NCI-H1694 (cell line): ENCODE data around the gene MCUB.
"Not testable (repeated sequence)": the region's sequence is repeated elsewhere in the genome, so short reads cannot be mapped to it uniquely, and the experiment has no call there.

Experiments
- DNase-seq: peaks from one replicate; lab custom pipeline; 2025; lab: John Stamatoyannopoulos, UW

The MCUB gene

GRCh38 chr4:109559983-109560686 lies at the start of gene MCUB:
Gene MCUB, plus strand, starts transcription at chr4:109560246. Its CDS starts 92 bp downstream, at chr4:109560338.
- peak; percentile 5 for DNase-seq

DNA sequence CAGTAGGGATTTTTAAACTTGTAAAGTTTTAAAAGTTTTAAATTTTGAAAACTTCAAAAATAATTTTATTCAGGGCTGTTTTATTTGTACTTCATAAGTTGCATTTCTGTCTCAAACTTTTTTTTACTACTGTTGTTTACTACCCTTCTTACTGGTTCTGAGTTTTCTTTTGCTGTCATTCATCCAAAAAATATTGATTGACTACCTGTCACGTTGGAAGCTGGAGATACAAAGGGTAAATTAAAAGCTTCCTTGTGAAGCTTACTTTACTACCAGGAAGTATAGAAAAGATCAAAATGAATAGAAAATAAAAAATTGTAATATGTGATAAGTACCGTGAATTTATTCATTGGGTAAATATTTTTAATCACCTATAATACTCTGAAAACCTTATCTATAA lies 49.4 kb upstream of the MCUB start:
- DNase-seq = no peak

GRCh38 chr4:109511414-109511813 lies 48.6 kb upstream of the MCUB start:
- DNase-seq = no peak

DNA sequence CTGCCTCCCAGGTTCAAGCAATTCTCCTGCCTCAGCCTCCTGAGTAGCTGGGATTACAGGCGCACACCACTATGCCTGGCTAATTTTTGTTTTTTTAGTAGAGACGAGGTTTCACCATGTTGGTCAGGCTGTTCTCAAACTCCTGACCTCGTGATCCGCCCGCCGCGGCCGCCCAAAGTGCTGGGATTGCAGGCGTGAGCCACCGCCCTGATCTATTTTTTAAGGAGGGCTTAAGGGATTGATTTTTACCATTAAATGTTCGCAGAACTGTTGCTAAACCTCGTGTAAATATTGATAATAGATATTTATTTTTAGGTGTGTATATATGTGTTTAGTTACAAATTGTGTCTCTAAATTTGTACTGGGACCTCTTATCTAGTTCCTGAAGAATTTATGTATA lies 46.7 kb upstream of the MCUB start:
- not testable (repeated sequence) for DNase-seq

DNA sequence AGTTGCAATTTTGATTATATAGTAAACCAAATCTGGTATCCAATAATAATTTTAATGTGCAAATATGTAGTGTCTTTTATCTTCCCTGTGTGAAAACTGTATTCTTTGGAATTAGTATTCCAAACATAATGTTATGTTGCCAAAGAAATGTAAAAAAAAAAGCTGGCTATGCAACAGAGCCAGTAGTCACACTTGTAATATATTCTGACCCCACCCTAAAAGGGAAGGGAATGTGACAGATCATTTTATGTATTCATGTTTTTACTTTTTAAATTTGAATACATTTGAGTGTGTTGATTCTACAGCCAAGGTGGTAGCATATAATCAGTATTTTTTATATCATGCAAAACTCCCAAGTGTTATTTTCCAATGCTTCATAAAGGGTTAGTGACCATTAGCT lies 27.9 kb upstream of the MCUB start:
- DNase-seq = no peak

DNA sequence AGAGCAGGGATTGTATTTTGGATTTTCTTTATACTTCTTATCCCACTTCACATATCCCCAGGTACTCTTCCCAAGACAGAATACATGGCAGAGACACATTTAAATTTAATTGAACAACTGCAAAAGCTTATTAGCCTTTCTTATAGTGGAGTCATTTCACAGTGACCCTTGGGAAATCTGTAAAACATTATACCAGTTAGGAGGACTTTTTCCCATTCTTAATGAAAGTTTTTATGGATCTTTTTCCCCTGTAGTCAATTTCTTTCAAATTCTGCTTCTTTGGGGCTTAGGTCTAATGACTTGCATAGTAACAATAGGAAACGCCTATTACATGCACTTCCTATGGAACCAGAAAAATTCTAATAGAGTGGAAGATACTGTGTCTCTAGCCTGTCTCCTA lies 14.6 kb upstream of the MCUB start:
- DNase-seq = no peak

- DNase-seq = no peak
Measured at GRCh38 chr4:109547394-109547793, 12.7 kb upstream of the MCUB start.

GRCh38 chr4:109548655-109549054 lies 11.4 kb upstream of the MCUB start:
- DNase-seq = no peak

- DNase-seq = no peak
Measured at GRCh38 chr4:109552237-109552636, 7.8 kb upstream of the MCUB start.

DNA sequence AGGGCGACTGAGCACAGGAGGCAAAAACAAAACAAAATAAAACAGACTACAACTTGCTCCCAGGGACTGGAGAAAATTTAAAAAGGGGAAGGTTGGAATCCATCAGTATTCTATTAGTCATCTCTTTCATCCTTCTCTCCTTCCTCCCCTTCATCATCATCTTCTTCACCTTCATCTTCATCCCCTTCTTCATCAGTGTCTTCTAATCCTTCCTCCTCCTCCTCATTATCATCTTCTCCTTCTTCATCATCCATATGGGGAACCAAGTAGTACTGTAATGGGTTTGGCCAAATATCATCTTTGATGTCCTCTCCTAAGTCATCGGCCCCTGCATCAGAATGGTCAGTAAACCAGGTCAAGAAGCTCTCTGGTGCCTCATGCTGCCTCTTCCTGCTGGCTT lies 6.9 kb upstream of the MCUB start:
- DNase-seq = no peak

DNA sequence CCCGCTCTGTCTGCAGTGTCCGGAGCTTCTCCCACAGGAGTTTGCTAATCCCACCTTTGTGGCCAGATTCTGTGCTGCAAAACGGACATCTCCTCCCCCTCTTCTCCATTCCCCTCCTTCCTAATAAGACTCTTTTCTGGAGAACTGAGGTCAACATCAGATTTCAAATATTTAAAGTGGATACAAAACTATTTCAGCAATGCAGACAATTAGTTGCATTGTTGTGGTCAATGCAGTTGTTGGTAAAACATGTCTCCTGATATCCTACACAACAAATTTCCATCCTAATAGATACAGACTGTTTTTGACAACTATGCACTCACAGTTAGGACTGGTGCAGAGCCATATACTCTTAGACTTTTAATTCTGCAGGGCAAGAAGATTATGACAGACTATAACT lies 5.1 kb upstream of the MCUB start:
- no peak for DNase-seq

DNA sequence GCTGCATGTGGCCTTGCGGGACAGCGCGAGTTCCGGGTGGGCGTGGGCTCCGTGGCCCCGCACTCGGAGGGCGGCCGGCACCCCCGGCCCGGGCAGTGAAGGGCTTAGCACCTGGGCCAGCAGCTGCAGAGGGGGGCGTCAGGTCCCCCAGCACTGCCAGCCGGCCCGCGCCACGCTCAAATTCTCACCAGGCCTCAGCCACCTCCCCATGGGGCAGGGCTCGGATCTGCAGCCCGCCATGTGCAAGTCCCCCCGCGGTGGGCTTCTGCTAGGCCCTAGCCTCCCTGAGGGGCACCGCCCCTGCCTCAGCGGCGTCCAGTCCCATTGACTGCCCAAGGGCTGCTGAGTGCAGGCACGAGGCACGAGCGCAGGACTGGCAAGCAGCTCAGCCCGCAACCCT lies 2.6 kb upstream of the MCUB start:
- no peak for DNase-seq

GRCh38 chr4:109558095-109558494 lies 2.0 kb upstream of the MCUB start:
- not testable (repeated sequence) for DNase-seq

- no peak for DNase-seq
Measured at GRCh38 chr4:109559625-109559982, 442 bp upstream of the MCUB start.

DNA sequence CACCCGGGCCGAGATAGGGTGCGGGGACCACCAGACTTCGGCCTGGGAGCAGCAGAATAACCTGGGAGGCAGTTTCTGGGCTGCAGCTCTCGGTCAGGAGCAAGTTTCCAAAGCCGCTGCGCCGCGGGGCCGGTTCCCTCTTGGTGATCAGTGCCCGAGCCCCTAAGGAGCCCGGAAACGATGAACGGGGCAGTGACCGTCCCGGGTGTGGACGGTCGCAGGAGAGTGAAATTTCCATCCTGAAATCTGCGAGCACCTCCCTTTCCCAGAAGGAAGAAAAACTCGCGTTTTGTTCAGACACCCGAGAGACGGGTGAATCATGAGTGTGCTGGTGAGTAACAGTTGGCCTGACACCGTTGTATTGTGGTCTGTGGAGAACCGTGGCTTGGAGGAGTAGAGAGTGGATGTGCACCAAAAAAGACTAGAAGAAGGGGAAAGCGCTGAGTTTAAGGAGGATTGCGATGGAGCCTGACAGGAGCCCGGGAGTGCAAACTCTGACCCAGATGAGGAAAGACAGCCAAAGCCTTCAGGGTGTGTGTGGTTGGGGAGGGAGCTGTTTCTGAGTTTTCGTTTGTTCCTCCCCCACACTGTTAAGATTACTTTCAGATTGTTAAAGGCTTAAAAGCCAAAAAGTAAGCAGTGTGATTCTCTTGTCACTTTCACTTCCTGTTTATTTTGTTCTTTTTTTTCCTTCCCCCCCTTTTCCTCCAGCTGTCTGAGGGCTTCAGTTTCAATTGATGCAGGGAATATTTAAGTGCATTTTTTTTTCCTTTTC lies 828 bp downstream of the MCUB start:
- no peak for DNase-seq

GRCh38 chr4:109562457-109563239 lies 2.6 kb downstream of the MCUB start:
- no peak for DNase-seq

DNA sequence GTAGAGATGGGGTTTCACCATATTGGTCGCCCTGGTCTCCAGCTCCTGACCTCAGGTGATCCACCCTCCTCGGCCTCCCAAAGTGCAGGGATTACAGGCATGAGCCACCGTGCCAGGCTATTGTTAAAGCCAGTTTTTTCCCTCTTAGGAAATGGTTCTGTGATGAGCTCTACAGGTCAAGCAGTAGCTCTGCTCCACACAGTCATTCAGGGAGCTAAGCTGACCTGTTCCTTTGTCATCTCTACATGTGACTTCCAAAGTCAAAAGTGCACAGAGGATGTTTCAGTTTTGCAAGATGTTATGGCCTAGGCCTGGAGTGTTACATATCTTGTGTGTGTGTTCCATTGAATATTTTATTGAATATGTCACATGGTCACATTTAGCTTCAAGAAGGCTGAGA lies 11.4 kb downstream of the MCUB start:
- DNase-seq = no peak

- no peak for DNase-seq
Measured at GRCh38 chr4:109572154-109572553, 12.1 kb downstream of the MCUB start.

- DNase-seq = no peak
Measured at GRCh38 chr4:109574443-109574850, 14.4 kb downstream of the MCUB start.

- no peak for DNase-seq
Measured at GRCh38 chr4:109574931-109575804, 15.1 kb downstream of the MCUB start.

- no peak for DNase-seq
Measured at GRCh38 chr4:109576462-109576861, 16.4 kb downstream of the MCUB start.

GRCh38 chr4:109578846-109579245 lies 18.8 kb downstream of the MCUB start:
- DNase-seq = no peak
